ENCODE measurements around the gene SEC22C. TPM values are rescaled to one million over a fixed set of nuclear protein-coding genes. Genes with fewer than 3 reads are reported as not detected.

SEC22C gene
- total RNA-seq, 4 donors from 2014 or later: 20.5 to 35.6 (median 30.8) TPM

DNA sequence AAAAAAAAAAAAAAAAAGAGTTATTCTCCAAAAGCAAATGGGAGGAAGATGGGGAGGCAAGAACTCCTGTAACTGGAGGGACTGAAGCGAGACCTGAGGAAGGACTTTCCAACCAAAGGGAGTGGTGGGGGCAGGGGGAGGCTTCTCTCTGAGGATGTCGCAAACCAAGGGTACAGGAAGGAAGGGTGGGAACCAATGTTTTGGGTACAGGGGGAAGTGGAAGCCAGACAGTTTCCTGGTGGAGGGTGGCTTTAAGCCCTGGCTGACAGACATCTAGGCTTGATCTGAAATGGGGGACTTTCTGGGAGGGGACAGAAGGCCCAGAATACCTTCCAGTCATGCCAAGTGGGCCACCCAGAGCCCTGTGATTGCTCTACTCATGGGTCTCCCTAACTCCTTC is 52.3 kb downstream of the SEC22C start:
- DNase-seq (ENCODE audit: low spot score in 2 of 2): no peak
- WGBS, 2 donors: 72 to 78% methylated on average over 2 of the region's 2 CpGs
- intact Hi-C loops (cut with DNase I; ENCODE audit: low total_unique reads): no loop called here
- no peak overlapping the region for H3K4me3 ChIP-seq (ENCODE audit: low read depth, poor library complexity, severe bottlenecking)
- no peak for TF ChIP-seq POLR2A (IDR thresholded peaks at IDR 0.05)
- TF ChIP-seq, protein P1, sequence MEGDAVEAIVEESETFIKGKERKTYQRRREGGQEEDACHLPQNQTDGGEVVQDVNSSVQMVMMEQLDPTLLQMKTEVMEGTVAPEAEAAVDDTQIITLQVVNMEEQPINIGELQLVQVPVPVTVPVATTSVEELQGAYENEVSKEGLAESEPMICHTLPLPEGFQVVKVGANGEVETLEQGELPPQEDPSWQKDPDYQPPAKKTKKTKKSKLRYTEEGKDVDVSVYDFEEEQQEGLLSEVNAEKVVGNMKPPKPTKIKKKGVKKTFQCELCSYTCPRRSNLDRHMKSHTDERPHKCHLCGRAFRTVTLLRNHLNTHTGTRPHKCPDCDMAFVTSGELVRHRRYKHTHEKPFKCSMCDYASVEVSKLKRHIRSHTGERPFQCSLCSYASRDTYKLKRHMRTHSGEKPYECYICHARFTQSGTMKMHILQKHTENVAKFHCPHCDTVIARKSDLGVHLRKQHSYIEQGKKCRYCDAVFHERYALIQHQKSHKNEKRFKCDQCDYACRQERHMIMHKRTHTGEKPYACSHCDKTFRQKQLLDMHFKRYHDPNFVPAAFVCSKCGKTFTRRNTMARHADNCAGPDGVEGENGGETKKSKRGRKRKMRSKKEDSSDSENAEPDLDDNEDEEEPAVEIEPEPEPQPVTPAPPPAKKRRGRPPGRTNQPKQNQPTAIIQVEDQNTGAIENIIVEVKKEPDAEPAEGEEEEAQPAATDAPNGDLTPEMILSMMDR (IDR thresholded peaks at IDR 0.05): no peak

DNA sequence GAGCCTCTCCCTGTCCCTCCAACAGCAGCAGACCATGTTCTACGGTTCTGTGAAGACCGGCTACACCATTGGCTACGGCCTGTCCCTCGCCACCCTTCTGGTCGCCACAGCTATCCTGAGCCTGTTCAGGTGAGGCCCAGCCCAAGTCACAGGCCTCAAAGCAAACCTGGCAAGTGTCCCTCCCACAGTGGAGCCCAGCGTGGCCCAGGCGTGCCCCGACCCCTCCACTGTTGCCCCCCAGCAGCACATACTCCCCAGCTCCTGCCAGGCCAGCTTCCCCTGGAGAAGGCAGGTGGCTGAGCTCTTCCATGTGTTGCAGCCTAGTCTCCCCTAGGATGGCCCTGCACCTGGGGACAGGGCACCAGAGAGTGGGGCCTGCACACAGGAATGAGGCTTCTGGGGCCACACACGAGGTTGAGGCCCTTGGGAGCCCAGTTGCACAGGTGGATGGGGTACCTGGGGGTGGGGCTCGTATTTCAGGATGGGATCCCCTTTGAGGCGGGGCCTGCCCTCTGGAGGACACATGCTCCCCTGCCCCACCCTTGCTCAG is 54.3 kb downstream of the SEC22C start:
- WGBS, 2 donors: 89% methylated on average over 10 to 11 of the region's 11 CpGs
- no peak for DNase-seq (ENCODE audit: low spot score in 2 of 2)
- no peak overlapping the region for H3K4me3 ChIP-seq (ENCODE audit: low read depth, poor library complexity, severe bottlenecking)
- intact Hi-C loops (cut with DNase I; ENCODE audit: low total_unique reads): no loop called here
- TF ChIP-seq, protein P1 (IDR thresholded peaks at IDR 0.05): no peak
- no peak for TF ChIP-seq POLR2A (IDR thresholded peaks at IDR 0.05)

DNA sequence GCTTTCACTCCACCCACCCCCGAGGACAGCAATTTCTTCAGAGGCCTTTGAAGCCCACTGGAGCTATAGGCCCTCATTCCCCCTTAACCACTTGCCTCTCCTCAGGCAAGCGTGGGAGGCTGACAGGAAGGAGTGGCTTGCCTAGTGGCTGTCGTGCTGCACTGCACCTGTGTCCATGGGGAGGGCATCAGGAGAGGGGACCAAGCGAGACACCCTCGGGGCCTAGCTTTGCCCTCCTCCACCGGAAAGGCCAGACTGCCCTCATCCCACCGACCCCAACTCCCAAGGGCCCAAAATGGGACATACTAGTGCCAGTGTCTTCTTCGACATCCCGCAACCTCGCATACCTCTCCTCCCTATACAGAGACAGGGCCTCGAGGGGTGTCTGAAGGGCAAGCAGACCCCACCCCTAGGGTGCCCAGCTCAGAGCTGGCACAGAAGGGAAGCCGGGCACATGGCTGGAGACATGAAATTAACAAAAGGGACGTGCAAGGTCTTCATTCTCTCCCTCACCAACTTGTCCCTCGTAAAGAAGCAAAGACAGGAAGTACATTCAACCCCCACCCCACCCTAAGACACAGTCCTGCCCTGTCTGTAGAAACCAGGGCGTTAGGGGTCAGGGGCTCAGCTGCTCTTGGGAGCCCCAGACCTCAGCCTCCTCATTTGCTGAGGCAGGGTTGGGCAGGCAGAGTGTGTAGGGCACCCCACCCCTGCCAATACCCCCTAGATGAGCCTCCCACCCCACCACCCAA is 55.0 kb downstream of the SEC22C start:
- no peak overlapping the region for H3K4me3 ChIP-seq (ENCODE audit: low read depth, poor library complexity, severe bottlenecking)
- TF ChIP-seq, protein P1 (IDR thresholded peaks at IDR 0.05): no peak
- no peak for TF ChIP-seq POLR2A (IDR thresholded peaks at IDR 0.05)
- no peak for DNase-seq (ENCODE audit: low spot score in 2 of 2)
- WGBS, 2 donors: 75 to 76% methylated on average over 11 to 15 of the region's 15 CpGs
- intact Hi-C loops (cut with DNase I; ENCODE audit: low total_unique reads): no loop called here

DNA sequence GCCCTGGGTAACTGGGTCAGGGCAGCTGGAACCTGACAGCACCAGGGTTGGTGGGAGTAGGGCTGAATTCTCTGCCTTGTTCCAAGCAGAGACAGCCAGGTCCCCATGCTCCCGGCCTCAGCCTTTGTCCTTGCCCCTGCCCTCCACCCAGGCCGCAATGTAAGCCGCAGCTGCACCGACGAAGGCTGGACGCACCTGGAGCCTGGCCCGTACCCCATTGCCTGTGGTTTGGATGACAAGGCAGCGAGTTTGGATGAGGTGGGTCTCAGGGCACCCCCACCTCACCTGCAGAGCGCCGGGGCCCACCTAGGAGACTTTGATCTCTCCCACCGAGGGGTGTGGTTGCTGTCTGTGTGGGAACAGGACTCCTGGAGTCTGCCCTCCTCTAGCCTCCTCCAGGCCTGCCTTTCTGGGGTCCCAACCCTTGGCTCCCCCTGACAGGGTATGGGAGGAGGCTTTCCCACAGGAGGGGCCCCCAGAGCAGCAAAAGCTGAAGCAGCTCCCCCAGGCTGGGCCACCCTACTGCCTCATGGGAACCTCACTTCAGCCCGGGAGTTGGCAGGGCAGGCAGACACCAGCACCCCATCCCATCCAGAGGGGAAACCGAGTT is 55.9 kb downstream of the SEC22C start:
- no peak for DNase-seq (ENCODE audit: low spot score in 2 of 2)
- no peak for TF ChIP-seq POLR2A (IDR thresholded peaks at IDR 0.05)
- TF ChIP-seq, protein P1 (IDR thresholded peaks at IDR 0.05): no peak
- 81 to 90% methylated on average over 12 to 13 of the region's 13 CpGs for WGBS, 2 donors
- intact Hi-C loops (cut with DNase I; ENCODE audit: low total_unique reads): no loop called here
- no peak overlapping the region for H3K4me3 ChIP-seq (ENCODE audit: low read depth, poor library complexity, severe bottlenecking)

DNA sequence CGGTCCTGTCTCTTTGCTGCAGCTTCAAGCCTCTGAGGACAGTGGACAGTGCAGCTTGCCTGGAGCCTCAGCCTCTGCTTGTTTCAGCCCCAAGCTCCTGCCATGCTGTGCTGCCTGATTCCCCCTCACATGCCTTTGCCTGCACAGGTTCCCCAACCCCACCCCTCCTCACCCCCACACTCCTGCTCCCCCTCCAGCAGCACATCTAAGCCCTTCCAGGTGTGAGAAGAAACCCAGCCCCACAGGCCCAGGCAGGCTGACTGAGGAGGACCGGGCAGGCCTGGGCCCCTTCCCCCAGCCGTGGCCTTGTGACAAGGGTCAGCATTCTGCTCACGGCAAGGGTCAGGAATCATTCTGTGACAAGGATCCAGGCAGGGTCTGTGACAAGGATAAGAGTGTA is 56.6 kb downstream of the SEC22C start:
- H3K4me3 ChIP-seq (ENCODE audit: low read depth, poor library complexity, severe bottlenecking): no peak overlapping the region
- intact Hi-C loops (cut with DNase I; ENCODE audit: low total_unique reads): no loop called here
- TF ChIP-seq POLR2A (IDR thresholded peaks at IDR 0.05): no peak
- TF ChIP-seq, protein P1 (IDR thresholded peaks at IDR 0.05): no peak
- no peak for DNase-seq (ENCODE audit: low spot score in 2 of 2)
- WGBS, 2 donors: 70 to 84% methylated on average over 4 of the region's 4 CpGs
